ENCODE results near the gene LRRC4C. TPM values are rescaled to one million over a fixed set of nuclear protein-coding genes. Genes with fewer than 3 reads are reported as not detected.
"Not testable (repeated sequence)": the region's sequence is repeated elsewhere in the genome, so short reads cannot be mapped to it uniquely, and the experiment has no call there.

LRRC4C gene
- total and polyA plus RNA-seq, 4 donors = 0.10 to 0.93 (median 0.30) TPM

DNA sequence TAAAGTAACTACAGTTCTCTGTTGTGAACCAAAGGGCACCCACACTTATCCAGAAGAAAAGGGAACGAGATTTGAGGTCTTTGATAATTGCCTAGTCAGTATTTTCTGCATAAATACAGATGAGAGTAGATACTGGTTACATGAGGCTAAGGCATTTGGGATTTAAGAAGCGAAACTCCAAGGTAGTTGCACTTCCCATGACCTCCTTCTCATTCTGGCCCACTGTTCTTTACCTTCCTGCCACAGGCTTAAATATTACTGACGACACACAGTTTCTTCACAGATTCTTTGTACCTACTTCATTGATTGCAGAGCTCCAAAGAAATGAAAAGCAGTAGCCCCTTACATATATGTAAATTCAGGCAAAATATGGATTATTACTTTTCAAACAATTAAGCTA, 915.3 kb downstream of the LRRC4C start:
- Histone ChIP-seq H3K27ac (ENCODE audit: low read depth in 1 of 2, low read length in 2 of 2) (no peak overlapping the region), H3K36me3 (ENCODE audit: control insufficient read depth in 4 of 4, insufficient read depth in 3 of 4, low read depth in 1 of 4, low read length in 3 of 4) (no peaks in the 10 kb centered on the region), H3K9me3 (ENCODE audit: control insufficient read depth in 4 of 4, low read length in 3 of 4) (no peaks in the 10 kb centered on the region), H3K27me3 (ENCODE audit: control insufficient read depth in 4 of 4, insufficient read depth in 4 of 4, low read length in 3 of 4) (no peaks in the 10 kb centered on the region), H3K4me1 (ENCODE audit: control insufficient read depth in 4 of 4, insufficient read depth in 4 of 4, low read length in 3 of 4) (no peaks in the 10 kb centered on the region), H3K9ac (ENCODE audit: low read depth in 1 of 2, low read length in 2 of 2) (no peak overlapping the region), H3K4me3 (ENCODE audit: low read depth in 1 of 3, low read length in 3 of 3) (no peak overlapping the region)
- 78% methylated on average over 3 of the region's 3 CpGs for WGBS
- DNase-seq (ENCODE audit: low spot score) = no peak
- TF ChIP-seq FOXA1 (IDR thresholded peaks at IDR 0.05) (no peak), SP1 (IDR thresholded peaks at IDR 0.05) (no peak), HNF4A (conservative IDR thresholded peaks at IDR 0.05) (no peak), HNF4G (IDR thresholded peaks at IDR 0.05) (no peak), NR2F2 (IDR thresholded peaks at IDR 0.05) (no peak)
- TF ChIP-seq, protein P1, sequence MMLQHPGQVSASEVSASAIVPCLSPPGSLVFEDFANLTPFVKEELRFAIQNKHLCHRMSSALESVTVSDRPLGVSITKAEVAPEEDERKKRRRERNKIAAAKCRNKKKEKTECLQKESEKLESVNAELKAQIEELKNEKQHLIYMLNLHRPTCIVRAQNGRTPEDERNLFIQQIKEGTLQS (IDR thresholded peaks at IDR 0.05) = no peak

DNA sequence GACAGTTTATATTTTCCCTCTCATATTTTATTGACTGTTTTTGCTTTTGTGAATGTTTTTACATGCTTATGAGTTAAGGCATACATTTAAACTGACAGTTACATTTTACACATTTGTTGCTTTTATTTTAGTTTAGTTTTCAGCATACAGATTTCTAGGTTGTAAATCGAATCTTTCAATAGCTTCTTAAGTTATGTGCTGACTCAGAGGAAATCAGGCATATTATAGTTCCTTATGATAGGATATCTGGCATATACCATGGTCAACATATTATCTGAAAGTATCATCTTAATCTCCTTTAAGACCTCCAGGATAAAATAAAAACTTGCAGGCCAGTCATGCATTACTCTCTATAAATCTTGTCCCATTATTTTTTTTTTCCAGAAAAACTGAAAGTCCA, 916.6 kb downstream of the LRRC4C start:
- H3K4me3 ChIP-seq (ENCODE audit: low read depth in 1 of 3, low read length in 3 of 3) = no peak overlapping the region
- WGBS = 83% methylated on average over 1 of the region's 1 CpG
- DNase-seq (ENCODE audit: low spot score) = no peak
- no peak overlapping the region for H3K27ac ChIP-seq (ENCODE audit: low read depth in 1 of 2, low read length in 2 of 2)
- no peaks in the 10 kb centered on the region for H3K9me3 ChIP-seq (ENCODE audit: control insufficient read depth in 4 of 4, low read length in 3 of 4)
- H3K36me3 ChIP-seq (ENCODE audit: control insufficient read depth in 4 of 4, insufficient read depth in 3 of 4, low read depth in 1 of 4, low read length in 3 of 4) = no peaks in the 10 kb centered on the region
- no peak overlapping the region for H3K9ac ChIP-seq (ENCODE audit: low read depth in 1 of 2, low read length in 2 of 2)
- no peaks in the 10 kb centered on the region for H3K27me3 ChIP-seq (ENCODE audit: control insufficient read depth in 4 of 4, insufficient read depth in 4 of 4, low read length in 3 of 4)
- no peaks in the 10 kb centered on the region for H3K4me1 ChIP-seq (ENCODE audit: control insufficient read depth in 4 of 4, insufficient read depth in 4 of 4, low read length in 3 of 4)
- TF ChIP-seq JUND (IDR thresholded peaks at IDR 0.05) (no peak), NR2F2 (IDR thresholded peaks at IDR 0.05) (no peak), HNF4G (IDR thresholded peaks at IDR 0.05) (no peak), HNF4A (conservative IDR thresholded peaks at IDR 0.05) (no peak), FOXA2 (IDR thresholded peaks at IDR 0.05) (no peak)
- TF ChIP-seq, protein P2, sequence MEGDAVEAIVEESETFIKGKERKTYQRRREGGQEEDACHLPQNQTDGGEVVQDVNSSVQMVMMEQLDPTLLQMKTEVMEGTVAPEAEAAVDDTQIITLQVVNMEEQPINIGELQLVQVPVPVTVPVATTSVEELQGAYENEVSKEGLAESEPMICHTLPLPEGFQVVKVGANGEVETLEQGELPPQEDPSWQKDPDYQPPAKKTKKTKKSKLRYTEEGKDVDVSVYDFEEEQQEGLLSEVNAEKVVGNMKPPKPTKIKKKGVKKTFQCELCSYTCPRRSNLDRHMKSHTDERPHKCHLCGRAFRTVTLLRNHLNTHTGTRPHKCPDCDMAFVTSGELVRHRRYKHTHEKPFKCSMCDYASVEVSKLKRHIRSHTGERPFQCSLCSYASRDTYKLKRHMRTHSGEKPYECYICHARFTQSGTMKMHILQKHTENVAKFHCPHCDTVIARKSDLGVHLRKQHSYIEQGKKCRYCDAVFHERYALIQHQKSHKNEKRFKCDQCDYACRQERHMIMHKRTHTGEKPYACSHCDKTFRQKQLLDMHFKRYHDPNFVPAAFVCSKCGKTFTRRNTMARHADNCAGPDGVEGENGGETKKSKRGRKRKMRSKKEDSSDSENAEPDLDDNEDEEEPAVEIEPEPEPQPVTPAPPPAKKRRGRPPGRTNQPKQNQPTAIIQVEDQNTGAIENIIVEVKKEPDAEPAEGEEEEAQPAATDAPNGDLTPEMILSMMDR (IDR thresholded peaks at IDR 0.05; ENCODE audit: low read depth, low read length, missing input control) = no peak
- TF ChIP-seq, protein P3, sequence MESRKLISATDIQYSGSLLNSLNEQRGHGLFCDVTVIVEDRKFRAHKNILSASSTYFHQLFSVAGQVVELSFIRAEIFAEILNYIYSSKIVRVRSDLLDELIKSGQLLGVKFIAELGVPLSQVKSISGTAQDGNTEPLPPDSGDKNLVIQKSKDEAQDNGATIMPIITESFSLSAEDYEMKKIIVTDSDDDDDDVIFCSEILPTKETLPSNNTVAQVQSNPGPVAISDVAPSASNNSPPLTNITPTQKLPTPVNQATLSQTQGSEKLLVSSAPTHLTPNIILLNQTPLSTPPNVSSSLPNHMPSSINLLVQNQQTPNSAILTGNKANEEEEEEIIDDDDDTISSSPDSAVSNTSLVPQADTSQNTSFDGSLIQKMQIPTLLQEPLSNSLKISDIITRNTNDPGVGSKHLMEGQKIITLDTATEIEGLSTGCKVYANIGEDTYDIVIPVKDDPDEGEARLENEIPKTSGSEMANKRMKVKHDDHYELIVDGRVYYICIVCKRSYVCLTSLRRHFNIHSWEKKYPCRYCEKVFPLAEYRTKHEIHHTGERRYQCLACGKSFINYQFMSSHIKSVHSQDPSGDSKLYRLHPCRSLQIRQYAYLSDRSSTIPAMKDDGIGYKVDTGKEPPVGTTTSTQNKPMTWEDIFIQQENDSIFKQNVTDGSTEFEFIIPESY (IDR thresholded peaks at IDR 0.05) = no peak

DNA sequence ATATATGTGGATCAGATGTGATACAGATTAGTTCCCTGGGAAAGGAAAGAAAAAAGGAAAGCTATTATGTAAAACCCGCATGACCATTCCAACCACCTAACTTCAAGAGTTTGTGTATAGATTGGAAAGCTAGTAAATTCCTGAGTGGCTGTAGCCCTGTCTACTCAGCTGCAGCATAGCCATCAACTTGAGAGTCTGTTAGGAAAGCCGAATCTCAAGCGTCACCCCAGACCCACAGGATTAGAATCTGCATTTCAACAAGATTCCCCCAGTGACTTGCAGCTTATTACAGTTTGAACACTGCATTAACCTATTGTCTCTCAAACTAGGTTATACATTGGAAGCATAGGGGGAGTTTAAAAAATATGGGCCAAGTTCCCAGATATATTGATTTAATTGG, 921.7 kb downstream of the LRRC4C start:
- WGBS = 93% methylated on average over 3 of the region's 3 CpGs
- Histone ChIP-seq H3K27ac (ENCODE audit: low read depth in 1 of 2, low read length in 2 of 2) (no peak overlapping the region), H3K4me3 (ENCODE audit: low read depth in 1 of 3, low read length in 3 of 3) (no peak overlapping the region), H3K36me3 (ENCODE audit: control insufficient read depth in 4 of 4, insufficient read depth in 3 of 4, low read depth in 1 of 4, low read length in 3 of 4) (no peaks in the 10 kb centered on the region), H3K9me3 (ENCODE audit: control insufficient read depth in 4 of 4, low read length in 3 of 4) (no peaks in the 10 kb centered on the region), H3K27me3 (ENCODE audit: control insufficient read depth in 4 of 4, insufficient read depth in 4 of 4, low read length in 3 of 4) (no peaks in the 10 kb centered on the region), H3K4me1 (ENCODE audit: control insufficient read depth in 4 of 4, insufficient read depth in 4 of 4, low read length in 3 of 4) (no peaks in the 10 kb centered on the region), H3K9ac (ENCODE audit: low read depth in 1 of 2, low read length in 2 of 2) (no peak overlapping the region)
- no peak for TF ChIP-seq HNF4G (IDR thresholded peaks at IDR 0.05)
- TF ChIP-seq GABPA (IDR thresholded peaks at IDR 0.05 in 1 of 2, conservative IDR thresholded peaks at IDR 0.05 in 1 of 2) = no peak
- no peak for TF ChIP-seq RXRA (IDR thresholded peaks at IDR 0.05)
- DNase-seq (ENCODE audit: low spot score) = no peak

DNA sequence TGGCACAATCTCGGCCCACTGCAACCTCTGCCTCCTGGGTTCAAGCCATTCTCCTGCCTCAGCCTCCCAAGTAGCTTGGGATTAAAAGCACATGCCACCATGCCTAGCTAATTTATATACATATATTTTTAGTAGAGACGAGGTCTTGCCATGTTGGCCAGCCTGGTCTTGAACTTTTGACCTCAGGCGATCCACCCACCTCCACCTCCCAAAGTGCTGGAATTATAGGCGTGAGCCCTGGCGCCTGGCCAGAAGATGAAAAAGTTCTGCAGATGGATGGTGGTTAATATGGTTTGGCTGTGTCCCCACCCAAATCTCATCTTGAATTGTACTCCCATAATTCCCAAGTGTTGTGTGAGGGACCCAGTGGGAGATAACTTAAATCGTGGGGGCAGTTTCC, 937.4 kb downstream of the LRRC4C start:
- not testable (repeated sequence) for H3K9ac ChIP-seq (ENCODE audit: low read depth in 1 of 2, low read length in 2 of 2); H3K4me1 ChIP-seq (ENCODE audit: control insufficient read depth in 4 of 4, insufficient read depth in 4 of 4, low read length in 3 of 4); H3K4me3 ChIP-seq (ENCODE audit: low read depth in 1 of 3, low read length in 3 of 3); H3K9me3 ChIP-seq (ENCODE audit: control insufficient read depth in 4 of 4, low read length in 3 of 4); H3K27ac ChIP-seq (ENCODE audit: low read depth in 1 of 2, low read length in 2 of 2); H3K27me3 ChIP-seq (ENCODE audit: control insufficient read depth in 4 of 4, insufficient read depth in 4 of 4, low read length in 3 of 4); H3K36me3 ChIP-seq (ENCODE audit: control insufficient read depth in 4 of 4, insufficient read depth in 3 of 4, low read depth in 1 of 4, low read length in 3 of 4); DNase-seq (ENCODE audit: low spot score)
- 86% methylated on average over 6 of the region's 6 CpGs for WGBS

Data from liver (tissue), 9 donors.